PC-9 (cell line): ENCODE data around the gene METTL15.

Experiments used
- EZH2 ChIP-seq: fragments of 200-600 bp; sonication (generic); IDR thresholded peaks from 2 replicates; pipeline ENCODE4 v1.8.0; 2017; ENCODE audit warnings: antibody characterized with exemption, low read depth
- TF ChIP-seq, protein P1 (sequence below): fragments of 200-600 bp; sonication (generic); conservative IDR thresholded peaks from 2 replicates; pipeline ENCODE4 v1.6.1; 2017; ENCODE audit warnings: mixed run types, antibody characterized with exemption, mild to moderate bottlenecking, moderate library complexity

DNA sequence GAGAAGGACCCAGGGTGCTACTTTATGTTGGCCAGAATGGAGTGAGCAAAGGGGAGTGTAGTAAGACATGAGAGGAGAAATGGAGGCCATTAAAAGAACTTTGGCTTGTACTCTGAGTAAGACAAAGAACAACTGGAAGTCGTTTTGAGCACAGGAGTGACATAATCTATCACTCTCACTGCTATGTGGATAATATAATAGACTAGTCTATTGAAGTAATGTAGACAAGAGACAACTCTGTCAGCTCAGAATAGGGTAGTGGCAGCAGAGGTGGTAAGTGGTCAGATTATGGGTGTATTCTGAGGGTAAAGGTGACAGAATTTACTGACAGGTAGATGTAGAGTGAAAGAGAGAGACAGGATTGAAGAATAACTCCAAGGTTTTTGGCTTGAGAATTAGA, 8.5 kb upstream of the METTL15 start:
- TF ChIP-seq, protein P1, sequence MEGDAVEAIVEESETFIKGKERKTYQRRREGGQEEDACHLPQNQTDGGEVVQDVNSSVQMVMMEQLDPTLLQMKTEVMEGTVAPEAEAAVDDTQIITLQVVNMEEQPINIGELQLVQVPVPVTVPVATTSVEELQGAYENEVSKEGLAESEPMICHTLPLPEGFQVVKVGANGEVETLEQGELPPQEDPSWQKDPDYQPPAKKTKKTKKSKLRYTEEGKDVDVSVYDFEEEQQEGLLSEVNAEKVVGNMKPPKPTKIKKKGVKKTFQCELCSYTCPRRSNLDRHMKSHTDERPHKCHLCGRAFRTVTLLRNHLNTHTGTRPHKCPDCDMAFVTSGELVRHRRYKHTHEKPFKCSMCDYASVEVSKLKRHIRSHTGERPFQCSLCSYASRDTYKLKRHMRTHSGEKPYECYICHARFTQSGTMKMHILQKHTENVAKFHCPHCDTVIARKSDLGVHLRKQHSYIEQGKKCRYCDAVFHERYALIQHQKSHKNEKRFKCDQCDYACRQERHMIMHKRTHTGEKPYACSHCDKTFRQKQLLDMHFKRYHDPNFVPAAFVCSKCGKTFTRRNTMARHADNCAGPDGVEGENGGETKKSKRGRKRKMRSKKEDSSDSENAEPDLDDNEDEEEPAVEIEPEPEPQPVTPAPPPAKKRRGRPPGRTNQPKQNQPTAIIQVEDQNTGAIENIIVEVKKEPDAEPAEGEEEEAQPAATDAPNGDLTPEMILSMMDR: no peak
- no peak for TF ChIP-seq EZH2
